ENCODE measurements around the gene PFKFB3. TPM values are rescaled to one million over a fixed set of nuclear protein-coding genes. Genes with fewer than 3 reads are reported as not detected.

The PFKFB3 gene
- total and polyA plus RNA-seq, 9 of the 15 experiments (the other 6 are each of a cell fraction or from before 2014, with no cell fraction given): 0.46 to 21.6 (median 7.8) TPM

GRCh38 chr10:6163364-6164270, 39.1 kb upstream of the PFKFB3 start (continued):
- no peak for TF ChIP-seq ZFPM2 (CRISPR knock-in tag; IDR thresholded peaks at IDR 0.05)
- TF ChIP-seq BRD9 (IDR thresholded peaks at IDR 0.05; ENCODE audit: low read depth, partially characterized antibody): no peak
- no peak; the same call in 1 of the 2 replicates for TF ChIP-seq ETS1 (conservative IDR thresholded peaks at IDR 0.05; ENCODE audit: control insufficient read depth, low read depth, low read length)
- no peak for TF ChIP-seq IRF9 (tag; IDR thresholded peaks at IDR 0.05)
- TF ChIP-seq NONO (IDR thresholded peaks at IDR 0.05; ENCODE audit: low read depth in 2 of 2, low read length in 1 of 2): peak; percentile 29 to 93; a peak in 2 of 4 replicates
- peak; percentile 75 for TF ChIP-seq MITF (IDR thresholded peaks at IDR 0.05)
- TF ChIP-seq HDAC1 (IDR thresholded peaks at IDR 0.05): peak in 1 of 2 experiments; percentile 70; a peak in 2 of 4 replicates
- peak; percentile 95 for TF ChIP-seq TFAP4 (CRISPR knock-in tag; IDR thresholded peaks at IDR 0.05; ENCODE audit: borderline replicate concordance)
- no peak for TF ChIP-seq NCOA1 (IDR thresholded peaks at IDR 0.05; ENCODE audit: low read depth)
- TF ChIP-seq MYC (IDR thresholded peaks at IDR 0.05; ENCODE audit: low read depth, low read length): peak; percentile 98
- peak; percentile 43; the same call in 1 of the 2 replicates for TF ChIP-seq MYC (CRISPR knock-in tag; IDR thresholded peaks at IDR 0.05; ENCODE audit: borderline replicate concordance, low read depth)
- TF ChIP-seq SUPT5H (IDR thresholded peaks at IDR 0.05): peak; percentile 80
- TF ChIP-seq KDM1A (IDR thresholded peaks at IDR 0.05): no peak
- TF ChIP-seq ZNF165 (CRISPR knock-in tag; IDR thresholded peaks at IDR 0.05; ENCODE audit: borderline replicate concordance): no peak
- TF ChIP-seq HMG20B (CRISPR knock-in tag; IDR thresholded peaks at IDR 0.05): no peak
- no peak for TF ChIP-seq ZNF24 (IDR thresholded peaks at IDR 0.05)
- no peak; the same call in 1 of the 2 replicates for TF ChIP-seq ZNF644 (tag; IDR thresholded peaks at IDR 0.05; ENCODE audit: low read depth)
- TF ChIP-seq HBP1 (CRISPR knock-in tag; IDR thresholded peaks at IDR 0.05): no peak
- no peak for TF ChIP-seq RNF219 (CRISPR knock-in tag; IDR thresholded peaks at IDR 0.05)
